GM06990 (cell line): ENCODE measurements around the gene CHADL.

Experiments
- DNase-seq: peaks from one replicate; pipeline ENCODE4 v3.0.0-alpha.2; 2011; ENCODE audit not compliant: insufficient read length; ENCODE audit errors: extremely low read depth
- H3K27me3 ChIP-seq: replicated peaks from 2 replicates; pipeline ENCODE4 v1.6.0; 2011; ENCODE audit warnings: low read length; ENCODE audit not compliant: control insufficient read depth, insufficient read depth
- H3K36me3 ChIP-seq: 2 replicates; pipeline ENCODE4 v1.5.1; 2011; ENCODE audit warnings: low read length; ENCODE audit not compliant: control insufficient read depth, insufficient read depth
- H3K4me3 ChIP-seq: replicated peaks from 2 replicates; pipeline ENCODE4 v1.5.1; 2011; ENCODE audit warnings: low read depth, mild to moderate bottlenecking, control low read depth, low read length
- TF ChIP-seq, protein P1 (sequence below): IDR thresholded peaks from 2 replicates; pipeline ENCODE4 v1.5.1; 2011; ENCODE audit warnings: low read length, control low read depth, mild to moderate bottlenecking, inconsistent platforms; ENCODE audit not compliant: insufficient read depth, poor library complexity, severe bottlenecking

Gene CHADL

DNA sequence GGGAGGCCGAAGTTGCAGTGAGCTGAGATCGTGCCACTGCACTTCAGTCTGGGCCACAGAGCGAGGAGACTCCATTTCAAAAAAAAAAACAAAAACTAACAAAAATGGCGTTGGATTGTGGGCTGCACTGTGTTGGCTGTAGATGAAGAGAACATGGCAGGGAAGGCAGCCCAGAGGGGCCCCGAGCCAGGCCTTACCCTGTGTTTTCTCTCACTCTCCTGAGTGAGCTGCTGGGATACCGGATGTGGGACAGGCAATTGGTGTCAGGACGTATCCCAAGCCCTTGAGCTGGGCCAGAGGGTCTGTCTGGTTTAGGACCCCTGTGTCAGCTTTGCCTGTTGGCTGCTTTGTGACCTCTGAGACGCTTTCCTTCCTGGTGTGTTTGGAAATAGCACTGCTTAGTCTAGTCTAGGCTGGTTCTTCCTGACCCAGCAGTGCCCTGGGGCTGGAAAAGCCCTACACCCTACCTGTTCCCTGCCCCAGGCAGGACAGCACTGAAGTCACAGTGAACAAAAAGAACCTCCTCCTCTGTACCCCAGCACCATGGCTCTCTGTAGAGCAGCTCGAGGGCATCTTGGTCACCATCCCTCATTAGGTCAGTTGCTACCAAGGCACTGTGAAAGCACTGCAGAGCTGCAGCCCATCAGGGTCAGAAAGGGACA is 17.8 kb downstream of the CHADL start:
- TF ChIP-seq, protein P1, sequence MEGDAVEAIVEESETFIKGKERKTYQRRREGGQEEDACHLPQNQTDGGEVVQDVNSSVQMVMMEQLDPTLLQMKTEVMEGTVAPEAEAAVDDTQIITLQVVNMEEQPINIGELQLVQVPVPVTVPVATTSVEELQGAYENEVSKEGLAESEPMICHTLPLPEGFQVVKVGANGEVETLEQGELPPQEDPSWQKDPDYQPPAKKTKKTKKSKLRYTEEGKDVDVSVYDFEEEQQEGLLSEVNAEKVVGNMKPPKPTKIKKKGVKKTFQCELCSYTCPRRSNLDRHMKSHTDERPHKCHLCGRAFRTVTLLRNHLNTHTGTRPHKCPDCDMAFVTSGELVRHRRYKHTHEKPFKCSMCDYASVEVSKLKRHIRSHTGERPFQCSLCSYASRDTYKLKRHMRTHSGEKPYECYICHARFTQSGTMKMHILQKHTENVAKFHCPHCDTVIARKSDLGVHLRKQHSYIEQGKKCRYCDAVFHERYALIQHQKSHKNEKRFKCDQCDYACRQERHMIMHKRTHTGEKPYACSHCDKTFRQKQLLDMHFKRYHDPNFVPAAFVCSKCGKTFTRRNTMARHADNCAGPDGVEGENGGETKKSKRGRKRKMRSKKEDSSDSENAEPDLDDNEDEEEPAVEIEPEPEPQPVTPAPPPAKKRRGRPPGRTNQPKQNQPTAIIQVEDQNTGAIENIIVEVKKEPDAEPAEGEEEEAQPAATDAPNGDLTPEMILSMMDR = no peak
- H3K36me3 ChIP-seq = peaks cover 52% of the 10 kb centered on the region

DNA sequence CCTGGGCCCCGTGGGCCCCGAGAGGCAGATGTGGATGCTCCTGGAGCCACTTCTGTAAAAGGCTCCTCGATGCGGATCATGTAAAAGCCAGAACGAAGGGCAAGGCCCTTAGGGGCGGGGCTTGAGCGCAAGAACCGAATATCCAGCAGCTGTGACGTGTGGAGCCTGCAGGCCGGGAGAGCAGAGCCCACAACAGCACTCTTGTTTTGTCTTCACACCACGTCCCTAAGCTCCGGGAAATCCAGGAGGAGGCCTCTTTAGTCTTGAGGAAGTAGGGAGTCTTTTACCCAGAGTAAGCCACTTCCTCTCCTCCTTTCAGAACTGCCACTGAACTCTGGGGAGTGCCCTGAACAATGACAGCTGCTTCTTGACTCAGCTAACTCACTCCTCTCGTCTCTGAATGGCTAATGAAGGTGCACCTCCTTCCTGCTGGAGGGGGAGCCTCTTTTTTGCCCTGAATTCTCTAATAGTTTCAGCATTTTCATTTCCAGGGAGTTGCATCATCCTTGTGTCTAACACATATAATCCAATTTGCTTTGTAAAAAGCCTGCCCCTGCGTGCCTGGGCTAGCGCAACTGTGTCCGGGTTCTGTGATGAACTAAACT is 23.1 kb downstream of the CHADL start:
- no peak for DNase-seq
- H3K36me3 ChIP-seq = peaks cover 16% of the 10 kb centered on the region
- peak overlapping the region; percentile 23; the same call in 1 of the 2 replicates for H3K4me3 ChIP-seq
- no peaks in the 10 kb centered on the region for H3K27me3 ChIP-seq
- TF ChIP-seq, protein P1 = no peak

More for the DNA sequence above, 17.8 kb downstream of the CHADL start:
- DNase-seq = no peak
- H3K4me3 ChIP-seq = no peak overlapping the region
- no peaks in the 10 kb centered on the region for H3K27me3 ChIP-seq

DNA sequence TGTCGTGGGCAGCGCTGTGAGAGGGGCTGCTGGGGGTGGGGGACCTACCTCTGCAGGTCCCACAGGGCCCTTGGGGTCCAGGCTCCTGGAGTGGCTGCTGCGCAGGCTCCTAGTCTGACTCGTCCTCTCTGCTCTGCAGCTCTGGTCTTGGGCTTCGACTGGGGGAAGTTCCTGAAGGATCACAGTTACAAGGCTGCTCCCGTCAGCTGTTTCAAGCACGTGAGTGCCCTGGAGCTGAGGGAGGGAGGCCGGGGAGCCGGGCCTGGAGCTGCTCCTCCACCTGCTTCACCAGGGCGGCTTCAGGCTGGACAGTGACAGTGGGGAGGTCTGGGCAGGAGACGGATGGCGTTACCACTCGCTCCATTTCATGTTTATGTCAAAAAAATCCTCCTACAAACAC is 23.7 kb downstream of the CHADL start:
- DNase-seq = no peak
- Histone ChIP-seq H3K4me3 (no peak overlapping the region), H3K36me3 (peaks cover 16% of the 10 kb centered on the region), H3K27me3 (no peaks in the 10 kb centered on the region)
- TF ChIP-seq, protein P1 = no peak

DNA sequence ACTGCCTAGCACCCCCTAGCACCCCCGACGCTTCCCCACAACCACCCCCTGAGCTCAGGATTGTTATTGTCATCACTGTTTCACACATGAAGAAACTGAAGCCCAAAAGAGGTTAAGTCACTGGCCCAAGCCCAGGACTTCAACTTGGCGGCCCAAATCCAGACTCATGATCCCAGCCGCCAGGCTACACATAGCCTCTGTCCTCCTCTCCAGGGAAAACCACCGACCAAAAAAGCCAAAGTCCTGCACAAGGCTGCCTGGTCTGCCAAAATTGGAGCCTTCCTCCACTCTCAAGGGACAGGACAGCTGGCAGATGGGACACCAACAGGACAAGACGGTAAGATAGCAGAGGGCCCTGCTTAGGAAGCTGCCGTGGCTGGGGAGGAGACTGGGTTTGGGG is 24.8 kb downstream of the CHADL start:
- Histone ChIP-seq H3K27me3 (no peaks in the 10 kb centered on the region), H3K4me3 (no peak overlapping the region), H3K36me3 (peaks cover 13% of the 10 kb centered on the region)
- TF ChIP-seq, protein P1 = no peak
- DNase-seq = no peak

DNA sequence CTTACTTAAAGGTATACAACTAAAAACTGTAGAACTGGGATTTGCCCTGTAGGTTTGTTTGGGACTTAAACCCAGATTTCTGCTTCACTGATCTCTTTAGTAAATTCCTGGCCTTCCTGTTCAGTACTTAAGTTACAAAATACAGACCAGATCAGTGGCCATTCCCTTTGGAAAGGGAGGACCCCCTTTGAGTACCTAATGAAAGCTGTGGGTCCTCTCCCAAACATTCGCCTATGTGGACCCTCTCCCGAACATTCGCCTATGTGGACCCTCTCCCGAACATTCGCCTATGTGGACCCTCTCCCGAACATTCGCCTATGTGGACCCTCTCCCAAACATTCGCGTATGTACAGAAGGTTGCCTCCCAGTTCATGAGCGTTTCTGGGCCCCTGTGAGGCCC is 25.3 kb downstream of the CHADL start:
- TF ChIP-seq, protein P1 = no peak
- no peaks in the 10 kb centered on the region for H3K27me3 ChIP-seq
- no peak for DNase-seq
- H3K36me3 ChIP-seq = peaks cover 11% of the 10 kb centered on the region
- H3K4me3 ChIP-seq = no peak overlapping the region
